OCI-LY3 (cell line): ENCODE results near the gene UGDH.
"Not testable (repeated sequence)": the region's sequence is repeated elsewhere in the genome, so short reads cannot be mapped to it uniquely, and the experiment has no call there.

ENCODE experiments used
- H2AFZ ChIP-seq: fragments of 200-600, 300-600 bp; shearing (Covaris generic); 2 replicates; pipeline ENCODE4 v1.6.0; 2014; ENCODE audit warnings: antibody characterized with exemption, low read depth, low read length
- H3K27ac ChIP-seq: fragments of 200-600, 300-600 bp; sonication (generic); 2 replicates; pipeline ENCODE4 v1.5.1; 2014; ENCODE audit warnings: mild to moderate bottlenecking, low read length, moderate library complexity, mixed read lengths
- H3K27me3 ChIP-seq: fragments of 200-600, 300-600 bp; sonication (generic); 2 replicates; pipeline ENCODE4 v1.6.1; 2014; ENCODE audit warnings: low read depth, low read length, mixed read lengths
- H3K36me3 ChIP-seq: fragments of 200-600, 300-600 bp; sonication (generic); replicated peaks from 2 replicates; pipeline ENCODE3; 2014; ENCODE audit warnings: low read depth, low read length, mixed read lengths
- H3K4me1 ChIP-seq: fragments of 300-600, 200-600 bp; sonication (generic); 2 replicates; pipeline ENCODE4 v1.6.1; 2014; ENCODE audit warnings: low read length, mixed read lengths
- H3K4me2 ChIP-seq: fragments of 200-600, 300-600 bp; sonication (generic); 2 replicates; pipeline ENCODE4 v1.6.1; 2014; ENCODE audit warnings: low read length, mixed read lengths
- H3K4me3 ChIP-seq: fragments of 300-600, 200-600 bp; sonication (generic); 2 replicates; pipeline ENCODE4 v1.5.1; 2014; ENCODE audit warnings: antibody characterized with exemption, mild to moderate bottlenecking, low read length, moderate library complexity
- H3K79me2 ChIP-seq: fragments of 300-600, 200-600 bp; shearing (Covaris generic); 2 replicates; pipeline ENCODE4 v1.6.1; 2014; ENCODE audit warnings: mild to moderate bottlenecking, low read length, mixed read lengths
- H3K9ac ChIP-seq: fragments of 300-600, 200-600 bp; shearing (Covaris generic); 2 replicates; pipeline ENCODE4 v1.6.0; 2014; ENCODE audit warnings: mild to moderate bottlenecking, low read length, moderate library complexity
- H3K9me3 ChIP-seq: fragments of 200-600, 300-600 bp; shearing (Covaris generic); 2 replicates; pipeline ENCODE4 v1.6.1; 2014; ENCODE audit warnings: low read length, mixed read lengths; ENCODE audit not compliant: insufficient read depth
- H4K20me1 ChIP-seq: fragments of 200-600, 300-600 bp; sonication (generic); 2 replicates; pipeline ENCODE4 v1.6.1; 2016; ENCODE audit warnings: low read length, mixed read lengths; ENCODE audit not compliant: insufficient read depth
- CTCF ChIP-seq: fragments of 200-600, 300-600 bp; sonication (generic); IDR thresholded peaks from 2 replicates; pipeline ENCODE4 v1.5.1; 2014; ENCODE audit warnings: antibody characterized with exemption, low read length, low read depth
- EZH2phosphoT487 ChIP-seq: fragments of 200-600 bp; shearing (Covaris generic); IDR thresholded peaks from 2 replicates; pipeline ENCODE4 v1.6.1; 2018; ENCODE audit warnings: antibody characterized with exemption, mixed run types, low read depth

Gene UGDH

GRCh38 chr4:39514888-39515401, 12.3 kb downstream of the UGDH start:
- no peak overlapping the region for H2AFZ ChIP-seq
- no peaks in the 10 kb centered on the region for H3K4me1 ChIP-seq
- no peaks in the 10 kb centered on the region for H3K9me3 ChIP-seq
- no peak overlapping the region for H3K27ac ChIP-seq
- TF ChIP-seq CTCF (no peak), EZH2phosphoT487 (no peak)
- H3K4me2 ChIP-seq: no peak overlapping the region
- H3K4me3 ChIP-seq: no peak overlapping the region
- no peaks in the 10 kb centered on the region for H3K79me2 ChIP-seq
- H3K36me3 ChIP-seq: peaks cover 30% of the 10 kb centered on the region
- H3K9ac ChIP-seq: no peak overlapping the region
- no peaks in the 10 kb centered on the region for H3K27me3 ChIP-seq
- no peaks in the 10 kb centered on the region for H4K20me1 ChIP-seq

- not testable (repeated sequence) for H3K9me3 ChIP-seq, H3K9ac ChIP-seq, H3K4me2 ChIP-seq, H3K4me1 ChIP-seq, H3K4me3 ChIP-seq, H4K20me1 ChIP-seq, H3K79me2 ChIP-seq, H3K27me3 ChIP-seq, H2AFZ ChIP-seq, H3K27ac ChIP-seq
- H3K36me3 ChIP-seq: peaks cover 32% of the 10 kb centered on the region
These were observed 13.0 kb downstream of the UGDH start for GRCh38 chr4:39514266-39514665.

- no peaks in the 10 kb centered on the region for H3K79me2 ChIP-seq
- TF ChIP-seq CTCF: no peak
- TF ChIP-seq EZH2phosphoT487: no peak
- peaks cover 52% of the 10 kb centered on the region for H3K36me3 ChIP-seq
- H3K27ac ChIP-seq: no peak overlapping the region
- no peaks in the 10 kb centered on the region for H3K27me3 ChIP-seq
- no peaks in the 10 kb centered on the region for H4K20me1 ChIP-seq
- H3K4me1 ChIP-seq: no peaks in the 10 kb centered on the region
- H3K9ac ChIP-seq: no peak overlapping the region
- no peak overlapping the region for H3K4me3 ChIP-seq
- no peaks in the 10 kb centered on the region for H3K9me3 ChIP-seq
- no peak overlapping the region for H3K4me2 ChIP-seq
- no peak overlapping the region for H2AFZ ChIP-seq
These were observed 16.8 kb downstream of the UGDH start for GRCh38 chr4:39510348-39510929.

- Histone ChIP-seq H3K27me3 (no peaks in the 10 kb centered on the region), H3K4me3 (no peak overlapping the region), H3K9ac (no peak overlapping the region), H4K20me1 (no peaks in the 10 kb centered on the region), H3K36me3 (peaks cover 67% of the 10 kb centered on the region), H3K4me1 (no peaks in the 10 kb centered on the region), H3K4me2 (no peak overlapping the region), H2AFZ (no peak overlapping the region), H3K27ac (no peak overlapping the region), H3K9me3 (no peaks in the 10 kb centered on the region), H3K79me2 (no peaks in the 10 kb centered on the region)
- TF ChIP-seq EZH2phosphoT487: no peak
- no peak for TF ChIP-seq CTCF
These were observed 21.7 kb downstream of the UGDH start for GRCh38 chr4:39505581-39505980.

DNA sequence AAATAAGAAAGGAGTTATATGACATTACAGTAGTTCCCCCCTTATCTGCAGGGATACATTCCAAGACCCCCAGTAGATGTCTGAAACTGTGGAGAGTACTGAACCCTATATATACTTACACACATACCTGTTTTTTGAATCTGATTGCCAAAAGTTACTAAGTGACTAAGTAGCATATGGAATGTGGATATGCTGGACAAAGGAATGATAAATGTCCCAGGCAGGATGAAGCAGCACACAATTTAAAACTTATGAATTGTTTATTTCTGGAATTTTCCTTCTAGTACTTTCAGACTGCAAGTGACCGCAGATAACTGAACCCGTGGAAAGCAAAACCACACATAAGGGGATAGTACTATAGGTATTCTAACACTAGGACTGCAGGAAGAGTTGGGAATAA, 22.7 kb downstream of the UGDH start:
- TF ChIP-seq CTCF: no peak
- peaks cover 59% of the 10 kb centered on the region for H3K36me3 ChIP-seq
- H3K9ac ChIP-seq: no peak overlapping the region
- H3K79me2 ChIP-seq: no peaks in the 10 kb centered on the region
- H3K4me1 ChIP-seq: no peaks in the 10 kb centered on the region
- no peak overlapping the region for H3K4me3 ChIP-seq
- H3K4me2 ChIP-seq: no peak overlapping the region
- H3K27me3 ChIP-seq: no peaks in the 10 kb centered on the region
- no peaks in the 10 kb centered on the region for H3K9me3 ChIP-seq
- H3K27ac ChIP-seq: no peak overlapping the region
- H2AFZ ChIP-seq: no peak overlapping the region
- H4K20me1 ChIP-seq: no peaks in the 10 kb centered on the region

- peaks cover 51% of the 10 kb centered on the region for H3K36me3 ChIP-seq
- H3K9me3 ChIP-seq, H4K20me1 ChIP-seq, H3K9ac ChIP-seq, H3K4me2 ChIP-seq, H3K27me3 ChIP-seq, H3K4me1 ChIP-seq, H3K79me2 ChIP-seq, H2AFZ ChIP-seq, H3K27ac ChIP-seq, H3K4me3 ChIP-seq: not testable (repeated sequence)
These were observed 24.6 kb downstream of the UGDH start for GRCh38 chr4:39502664-39503035.
